Lower lobe of right lung (tissue), 2 donors: ENCODE data around the gene LMBR1. TPM values are rescaled to one million over a fixed set of nuclear protein-coding genes. Genes with fewer than 3 reads are reported as not detected.
"Not testable (repeated sequence)": the region's sequence is repeated elsewhere in the genome, so short reads cannot be mapped to it uniquely, and the experiment has no call there.

Source experiments
- ATAC-seq, 2 donors: fragments of 200-7000 bp; cut with Tn5 transposase; one replicate each; pipeline ENCODE4 v1.9.1; 2020 to 2022; ENCODE audit warnings: mild to moderate bottlenecking in 2 of 2, moderate library complexity in 2 of 2
- DNase-seq: peaks from one replicate; pipeline ENCODE4 v3.0.0-alpha.2; 2020
- H3K27ac ChIP-seq: fragments of 200-600 bp; one replicate; pipeline ENCODE4 v1.8.0; 2022
- H3K27me3 ChIP-seq: fragments of 200-600 bp; one replicate; pipeline ENCODE4 v1.8.0; 2022; ENCODE audit warnings: low read depth
- H3K36me3 ChIP-seq: fragments of 200-600 bp; one replicate; pipeline ENCODE4 v1.8.0; 2022; ENCODE audit warnings: mild to moderate bottlenecking
- H3K4me1 ChIP-seq: fragments of 200-600 bp; one replicate; pipeline ENCODE4 v1.8.0; 2022
- H3K4me3 ChIP-seq: fragments of 200-600 bp; one replicate; pipeline ENCODE4 v1.8.0; 2022; ENCODE audit warnings: mild to moderate bottlenecking
- H3K9me3 ChIP-seq: fragments of 200-600 bp; one replicate; pipeline ENCODE4 v1.8.0; 2022
- intact Hi-C: fragments of 100-400 bp; cut with DNase I; formaldehyde crosslinking; loops from one replicate; pipeline ENCODE4 v1.11.0; 2022
- total RNA-seq: library from RNA; stranded (reverse); fragmentation: NEBNext Ultra II Directional; extraction: Animal tissue kit (Norgen Biotek cat#: 25700); gene quantifications from one replicate; pipeline ENCODE4 v1.2.1, GENCODE V29; 2021
- TF ChIP-seq, protein P1 (sequence below): fragments of 200-600 bp; IDR thresholded peaks from one replicate; pipeline ENCODE4 v1.8.0; 2022; ENCODE audit warnings: antibody characterized with exemption, mild to moderate bottlenecking
- donor health status: DM: no; HTN: yes; CAD: no; lungs with severe emphysema.

LMBR1 gene
- total RNA-seq, 1 donor from 2014 or later: 71.1 TPM

DNA sequence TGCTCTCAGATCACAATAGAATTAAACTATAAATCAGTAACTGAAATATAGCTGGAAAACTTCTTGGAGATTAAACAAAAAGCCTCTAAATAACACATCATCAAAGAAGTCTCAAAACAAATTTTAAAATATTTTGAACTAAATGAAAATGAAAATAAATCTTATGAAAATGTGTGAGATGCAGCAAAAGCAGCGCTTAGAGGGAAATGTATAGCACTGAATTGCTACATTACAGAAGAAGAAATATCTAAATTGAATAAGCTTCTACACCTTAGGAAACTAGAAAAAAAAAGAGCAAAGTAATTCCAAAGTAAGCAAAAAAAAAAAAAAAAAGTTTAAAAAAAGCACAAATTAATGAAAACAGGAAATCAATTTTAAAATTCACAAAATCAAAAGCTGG is 35.2 kb downstream of the LMBR1 start:
- no peak for ATAC-seq
- Histone ChIP-seq H3K27me3 (no peaks in the 10 kb centered on the region), H3K36me3 (no peaks in the 10 kb centered on the region), H3K4me1 (no peaks in the 10 kb centered on the region), H3K9me3 (peaks cover 23% of the 10 kb centered on the region), H3K27ac (no peak overlapping the region), H3K4me3 (no peak overlapping the region)
- TF ChIP-seq, protein P1, sequence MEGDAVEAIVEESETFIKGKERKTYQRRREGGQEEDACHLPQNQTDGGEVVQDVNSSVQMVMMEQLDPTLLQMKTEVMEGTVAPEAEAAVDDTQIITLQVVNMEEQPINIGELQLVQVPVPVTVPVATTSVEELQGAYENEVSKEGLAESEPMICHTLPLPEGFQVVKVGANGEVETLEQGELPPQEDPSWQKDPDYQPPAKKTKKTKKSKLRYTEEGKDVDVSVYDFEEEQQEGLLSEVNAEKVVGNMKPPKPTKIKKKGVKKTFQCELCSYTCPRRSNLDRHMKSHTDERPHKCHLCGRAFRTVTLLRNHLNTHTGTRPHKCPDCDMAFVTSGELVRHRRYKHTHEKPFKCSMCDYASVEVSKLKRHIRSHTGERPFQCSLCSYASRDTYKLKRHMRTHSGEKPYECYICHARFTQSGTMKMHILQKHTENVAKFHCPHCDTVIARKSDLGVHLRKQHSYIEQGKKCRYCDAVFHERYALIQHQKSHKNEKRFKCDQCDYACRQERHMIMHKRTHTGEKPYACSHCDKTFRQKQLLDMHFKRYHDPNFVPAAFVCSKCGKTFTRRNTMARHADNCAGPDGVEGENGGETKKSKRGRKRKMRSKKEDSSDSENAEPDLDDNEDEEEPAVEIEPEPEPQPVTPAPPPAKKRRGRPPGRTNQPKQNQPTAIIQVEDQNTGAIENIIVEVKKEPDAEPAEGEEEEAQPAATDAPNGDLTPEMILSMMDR: no peak
- intact Hi-C loops: no loop called here
- DNase-seq: no peak

DNA sequence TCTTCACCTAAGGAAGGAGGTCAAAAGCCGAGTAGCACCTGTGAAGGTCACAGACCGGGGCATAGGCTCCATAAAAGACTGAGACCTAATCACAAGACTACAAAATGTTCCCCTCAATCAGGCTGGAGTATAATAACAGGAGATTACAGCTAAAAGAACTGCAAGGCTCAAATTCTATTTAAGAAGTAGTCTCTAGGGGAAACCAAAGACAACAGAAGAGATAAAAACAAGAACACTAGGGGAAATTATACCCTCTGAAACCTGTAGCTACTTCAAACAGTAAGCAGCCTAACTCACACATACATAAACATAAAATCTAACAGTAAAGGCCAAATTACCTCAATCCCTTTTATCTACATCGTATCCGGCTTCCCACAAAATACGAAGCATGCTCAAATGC is 38.3 kb downstream of the LMBR1 start:
- no peak overlapping the region for H3K4me3 ChIP-seq
- intact Hi-C loops: no loop called here
- no peaks in the 10 kb centered on the region for H3K4me1 ChIP-seq
- no peak overlapping the region for H3K27ac ChIP-seq
- ATAC-seq (no peak), DNase-seq (no peak)
- H3K9me3 ChIP-seq: peaks cover 23% of the 10 kb centered on the region
- TF ChIP-seq, protein P1: no peak
- no peaks in the 10 kb centered on the region for H3K27me3 ChIP-seq
- H3K36me3 ChIP-seq: no peaks in the 10 kb centered on the region

DNA sequence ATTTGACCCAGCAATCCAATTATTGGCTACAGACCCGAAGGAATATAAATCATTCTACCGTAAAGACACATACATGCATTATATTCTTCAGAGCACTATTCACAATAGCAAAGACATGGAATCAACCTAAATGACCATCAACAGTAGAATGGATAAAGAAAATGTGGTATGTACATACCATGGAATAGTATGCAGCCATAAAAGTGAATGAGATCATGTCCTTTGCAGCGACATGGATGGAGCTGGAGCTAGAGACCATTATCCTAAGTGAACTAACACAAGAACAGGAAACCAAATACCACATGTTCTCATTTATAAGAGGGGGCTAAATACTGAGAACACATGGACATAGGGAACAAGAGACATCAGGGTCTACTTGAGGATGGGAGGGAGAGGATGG is 44.0 kb downstream of the LMBR1 start:
- no peak for DNase-seq
- H3K27ac ChIP-seq: no peak overlapping the region
- no peak for ATAC-seq

DNA sequence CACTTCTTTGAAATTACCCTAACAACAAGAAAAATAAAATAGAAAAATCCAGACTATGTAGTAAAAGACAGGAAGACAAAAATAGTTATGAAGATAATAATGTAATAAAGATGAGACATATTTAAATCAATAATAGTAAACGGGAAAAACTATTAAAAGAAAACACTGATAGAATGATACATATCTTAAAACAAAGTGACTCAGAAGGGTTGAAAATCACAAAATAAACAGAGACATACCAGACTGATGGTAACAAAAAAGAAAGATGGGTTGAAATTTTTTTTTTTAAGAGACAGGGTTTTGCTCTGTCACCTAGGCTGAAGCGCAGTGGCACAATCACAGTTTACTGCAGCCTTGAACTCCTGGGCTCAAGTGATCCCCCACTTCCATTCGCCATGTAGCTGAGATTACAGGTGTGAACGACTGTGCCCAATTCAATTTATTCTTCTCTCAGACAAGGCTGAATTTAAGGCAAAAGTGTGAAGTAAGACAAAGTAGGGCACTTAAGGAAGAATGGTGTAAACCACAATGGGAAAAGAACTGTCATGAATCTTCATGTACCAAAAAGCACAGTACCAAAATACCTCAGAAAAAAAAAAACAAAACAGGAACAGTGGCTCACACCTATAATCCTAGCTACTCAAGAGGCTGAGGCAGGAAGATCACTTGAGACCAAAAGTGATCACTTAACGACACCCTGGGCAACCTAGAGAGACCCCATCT is 47.4 kb downstream of the LMBR1 start:
- H3K36me3 ChIP-seq: no peaks in the 10 kb centered on the region
- no peak for DNase-seq
- no peak overlapping the region for H3K27ac ChIP-seq
- intact Hi-C loops: no loop called here
- no peak overlapping the region for H3K4me3 ChIP-seq
- H3K4me1 ChIP-seq: no peaks in the 10 kb centered on the region
- no peaks in the 10 kb centered on the region for H3K27me3 ChIP-seq
- no peaks in the 10 kb centered on the region for H3K9me3 ChIP-seq
- no peak for ATAC-seq
- TF ChIP-seq, protein P1: no peak

More for the DNA sequence above, 44.0 kb downstream of the LMBR1 start:
- no peaks in the 10 kb centered on the region for H3K27me3 ChIP-seq
- no peak overlapping the region for H3K4me3 ChIP-seq
- intact Hi-C loops: no loop called here
- H3K36me3 ChIP-seq: no peaks in the 10 kb centered on the region
- H3K9me3 ChIP-seq: no peaks in the 10 kb centered on the region
- no peaks in the 10 kb centered on the region for H3K4me1 ChIP-seq
- TF ChIP-seq, protein P1: no peak

DNA sequence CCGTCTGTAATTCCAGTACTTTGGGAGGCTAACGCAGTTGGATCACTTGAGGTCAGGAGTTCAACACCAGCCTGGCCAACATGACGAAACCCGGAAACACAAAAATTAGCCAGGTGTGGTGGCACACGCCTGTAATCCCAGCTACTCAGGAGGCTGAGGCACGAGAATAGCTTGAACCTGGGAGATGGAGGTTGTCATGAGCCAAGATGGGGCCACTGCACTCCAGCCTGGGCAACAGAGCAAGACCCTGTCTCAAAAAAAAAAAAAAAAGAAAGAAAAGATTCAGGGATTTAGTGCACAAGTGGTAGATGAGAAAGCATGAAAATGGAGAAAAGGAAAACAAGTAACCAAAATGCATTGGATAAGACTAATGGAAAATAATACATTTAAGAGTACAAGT is 49.4 kb downstream of the LMBR1 start:
- ATAC-seq, H3K27me3 ChIP-seq, H3K9me3 ChIP-seq, H3K36me3 ChIP-seq, H3K4me3 ChIP-seq, DNase-seq, H3K4me1 ChIP-seq, intact Hi-C loops, H3K27ac ChIP-seq: not testable (repeated sequence)

DNA sequence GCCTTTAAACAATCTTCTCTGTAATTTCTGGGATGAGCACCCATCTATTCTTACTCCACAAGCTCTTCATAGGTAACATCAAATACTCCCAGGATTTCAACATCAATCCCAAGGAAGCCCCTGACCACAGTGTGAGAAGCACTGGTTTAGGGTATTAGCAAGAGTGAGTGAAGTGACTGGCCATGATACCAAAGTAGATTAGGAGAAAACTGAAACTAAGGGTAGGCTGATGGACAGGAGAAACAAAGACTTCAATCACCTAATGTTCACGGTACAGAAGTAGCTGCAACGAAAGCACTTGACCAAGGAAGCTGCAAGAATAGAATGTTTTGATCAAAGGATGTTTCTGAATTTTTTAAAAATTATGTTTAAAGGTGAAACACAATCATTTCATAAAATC is 49.8 kb downstream of the LMBR1 start:
- no peak overlapping the region for H3K4me3 ChIP-seq
- no peak for ATAC-seq
- H3K9me3 ChIP-seq: no peaks in the 10 kb centered on the region
- TF ChIP-seq, protein P1: no peak
- H3K4me1 ChIP-seq: no peaks in the 10 kb centered on the region
- no peak overlapping the region for H3K27ac ChIP-seq
- H3K36me3 ChIP-seq: no peaks in the 10 kb centered on the region
- no peaks in the 10 kb centered on the region for H3K27me3 ChIP-seq
- intact Hi-C loops: no loop called here
- DNase-seq: no peak
